Upper lobe of right lung (tissue), 1 donor: ENCODE measurements around the gene SESTD1. TPM values are rescaled to one million over a fixed set of nuclear protein-coding genes. Genes with fewer than 3 reads are reported as not detected.

Source experiments
- ATAC-seq: fragments of 200-7000 bp; cut with Tn5 transposase; one replicate; pipeline ENCODE4 v1.9.1; 2020; ENCODE audit warnings: mild to moderate bottlenecking, moderate library complexity
- DNase-seq: peaks from one replicate; pipeline ENCODE4 v3.0.0-alpha.2; 2020
- H3K27ac ChIP-seq: fragments of 200-600 bp; one replicate; pipeline ENCODE4 v1.8.0; 2022
- H3K27me3 ChIP-seq: fragments of 200-600 bp; one replicate; pipeline ENCODE4 v1.8.0; 2022; ENCODE audit warnings: mild to moderate bottlenecking
- H3K36me3 ChIP-seq: fragments of 200-600 bp; one replicate; pipeline ENCODE4 v1.8.0; 2022
- H3K4me1 ChIP-seq: fragments of 200-600 bp; one replicate; pipeline ENCODE4 v1.8.0; 2022
- H3K4me3 ChIP-seq: fragments of 200-600 bp; one replicate; pipeline ENCODE4 v1.8.0; 2022; ENCODE audit warnings: mild to moderate bottlenecking
- H3K9me3 ChIP-seq: fragments of 200-600 bp; one replicate; pipeline ENCODE4 v1.8.0; 2022
- intact Hi-C: fragments of 100-400 bp; cut with DNase I; formaldehyde crosslinking; loops from one replicate; pipeline ENCODE4 v1.11.0; 2022
- total RNA-seq: library from RNA; stranded (reverse); fragmentation: NEBNext Ultra II Directional; extraction: Animal tissue kit (Norgen Biotek cat#: 25700); gene quantifications from one replicate; pipeline ENCODE4 v1.2.1, GENCODE V29; 2021
- TF ChIP-seq, protein P1 (sequence below): fragments of 200-600 bp; IDR thresholded peaks from one replicate; pipeline ENCODE4 v1.8.0; 2022; ENCODE audit warnings: antibody characterized with exemption
- donor health status: DM: no; HTN: yes; CAD: no; lungs with severe emphysema.

The SESTD1 gene
- total RNA-seq, 1 donor from 2014 or later, result 107 TPM

DNA sequence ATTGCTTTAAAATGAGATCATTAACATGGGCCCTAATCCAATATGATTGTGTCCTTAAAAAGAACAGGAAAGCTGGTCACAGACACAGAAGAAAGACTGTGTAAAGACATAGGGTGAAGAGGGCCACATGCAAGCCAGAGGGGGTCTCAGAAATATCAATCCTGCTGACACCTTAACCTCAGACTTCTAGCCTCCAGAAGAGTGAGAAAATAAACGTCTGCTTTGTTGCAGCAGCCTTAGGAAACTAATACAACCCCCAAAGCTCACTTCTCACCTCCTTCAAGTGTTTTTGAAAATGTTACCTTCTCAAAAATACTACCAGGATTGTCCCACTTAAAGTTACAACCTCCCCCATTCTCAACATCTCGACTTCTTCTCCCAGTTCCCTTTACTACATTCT, 39.8 kb upstream of the SESTD1 start:
- no peaks in the 10 kb centered on the region for H3K36me3 ChIP-seq
- ATAC-seq (no peak), DNase-seq (no peak)
- TF ChIP-seq, protein P1, sequence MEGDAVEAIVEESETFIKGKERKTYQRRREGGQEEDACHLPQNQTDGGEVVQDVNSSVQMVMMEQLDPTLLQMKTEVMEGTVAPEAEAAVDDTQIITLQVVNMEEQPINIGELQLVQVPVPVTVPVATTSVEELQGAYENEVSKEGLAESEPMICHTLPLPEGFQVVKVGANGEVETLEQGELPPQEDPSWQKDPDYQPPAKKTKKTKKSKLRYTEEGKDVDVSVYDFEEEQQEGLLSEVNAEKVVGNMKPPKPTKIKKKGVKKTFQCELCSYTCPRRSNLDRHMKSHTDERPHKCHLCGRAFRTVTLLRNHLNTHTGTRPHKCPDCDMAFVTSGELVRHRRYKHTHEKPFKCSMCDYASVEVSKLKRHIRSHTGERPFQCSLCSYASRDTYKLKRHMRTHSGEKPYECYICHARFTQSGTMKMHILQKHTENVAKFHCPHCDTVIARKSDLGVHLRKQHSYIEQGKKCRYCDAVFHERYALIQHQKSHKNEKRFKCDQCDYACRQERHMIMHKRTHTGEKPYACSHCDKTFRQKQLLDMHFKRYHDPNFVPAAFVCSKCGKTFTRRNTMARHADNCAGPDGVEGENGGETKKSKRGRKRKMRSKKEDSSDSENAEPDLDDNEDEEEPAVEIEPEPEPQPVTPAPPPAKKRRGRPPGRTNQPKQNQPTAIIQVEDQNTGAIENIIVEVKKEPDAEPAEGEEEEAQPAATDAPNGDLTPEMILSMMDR, result no peak
- intact Hi-C loops, result no loop called here
- no peak overlapping the region for H3K4me3 ChIP-seq
- no peaks in the 10 kb centered on the region for H3K4me1 ChIP-seq
- no peaks in the 10 kb centered on the region for H3K9me3 ChIP-seq
- H3K27me3 ChIP-seq, result no peaks in the 10 kb centered on the region
- H3K27ac ChIP-seq, result no peak overlapping the region

DNA sequence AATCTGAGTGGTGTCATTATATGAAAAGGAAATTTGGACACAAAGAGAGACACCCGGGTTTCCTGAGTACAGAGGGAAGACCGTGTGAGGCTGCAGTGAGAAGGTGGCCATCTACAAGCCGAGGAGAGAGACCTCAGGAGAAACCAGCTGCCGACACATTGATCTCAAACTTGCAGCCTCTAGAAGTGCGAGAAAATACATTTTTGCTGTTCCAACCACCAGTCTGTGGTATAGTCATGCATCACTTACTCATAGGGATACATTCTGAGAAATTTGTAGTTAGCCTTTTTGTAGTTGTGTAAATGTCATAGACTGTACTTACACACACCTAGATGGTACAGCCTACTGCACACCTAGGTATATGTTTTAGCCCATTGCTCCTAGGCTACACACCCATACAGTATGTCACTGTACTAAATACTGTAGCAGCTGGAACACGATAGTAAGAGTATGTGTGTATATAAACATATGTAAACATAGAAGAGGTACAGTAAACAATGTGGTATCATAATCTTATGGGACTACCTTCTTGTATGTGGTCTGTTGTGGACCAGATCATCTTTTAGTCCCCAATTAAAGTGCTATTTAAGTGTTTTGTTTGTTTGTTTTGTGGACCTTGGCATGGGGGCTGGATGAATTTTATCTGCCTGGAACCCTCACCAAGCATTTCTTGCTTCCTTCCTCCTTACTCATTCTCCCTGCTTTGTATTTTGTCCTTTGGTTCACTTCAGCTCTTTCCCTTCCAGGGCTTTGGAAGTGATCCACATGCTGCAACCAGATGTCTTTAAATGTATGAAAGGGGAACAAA, 38.3 kb upstream of the SESTD1 start:
- intact Hi-C loops, result no loop called here
- Histone ChIP-seq H3K27ac (no peak overlapping the region), H3K36me3 (no peaks in the 10 kb centered on the region), H3K27me3 (no peaks in the 10 kb centered on the region), H3K9me3 (no peaks in the 10 kb centered on the region), H3K4me3 (no peak overlapping the region), H3K4me1 (no peaks in the 10 kb centered on the region)
- TF ChIP-seq, protein P1, result no peak
- DNase-seq (no peak), ATAC-seq (no peak)

DNA sequence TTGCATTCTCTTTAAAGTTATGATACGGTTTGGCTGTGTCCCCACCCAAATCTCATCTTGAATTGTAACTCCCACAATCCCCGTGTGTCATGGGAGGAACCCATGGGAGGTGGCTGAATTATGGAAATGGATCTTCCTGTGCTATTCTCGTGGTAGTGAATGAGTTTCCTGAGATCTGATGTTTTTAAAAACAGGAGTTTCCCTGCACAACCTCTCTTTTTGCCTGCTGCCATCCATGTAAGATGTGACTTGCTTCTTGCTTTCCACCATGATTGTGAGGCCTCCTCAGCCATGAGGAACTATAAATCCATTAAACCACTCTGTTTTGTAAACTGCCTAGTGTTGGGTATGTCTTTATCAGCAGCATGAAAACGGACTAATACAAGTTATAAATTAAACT, 37.5 kb upstream of the SESTD1 start:
- Histone ChIP-seq H3K27ac (no peak overlapping the region), H3K4me3 (no peak overlapping the region), H3K36me3 (no peaks in the 10 kb centered on the region), H3K27me3 (no peaks in the 10 kb centered on the region), H3K9me3 (no peaks in the 10 kb centered on the region), H3K4me1 (no peaks in the 10 kb centered on the region)
- TF ChIP-seq, protein P1, result no peak
- ATAC-seq (no peak), DNase-seq (no peak)
- intact Hi-C loops, result no loop called here

DNA sequence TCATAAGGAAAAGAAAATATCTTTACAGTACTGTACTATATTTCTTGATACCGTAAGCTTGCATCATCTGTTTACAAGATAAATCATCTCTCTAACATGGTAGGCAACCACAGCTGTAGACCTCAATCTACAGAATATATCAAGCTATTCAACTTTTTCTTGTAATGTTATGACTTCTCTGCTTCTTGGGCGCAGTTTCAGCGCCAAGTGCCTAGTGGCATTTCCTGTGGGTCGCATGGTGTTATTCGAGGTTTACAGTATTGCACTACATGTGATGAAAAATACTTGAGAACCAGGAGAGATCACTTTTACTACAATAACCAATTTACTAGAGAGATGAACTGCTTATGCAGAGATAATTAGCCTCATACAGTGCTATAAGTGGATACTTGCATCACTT, 34.0 kb upstream of the SESTD1 start:
- intact Hi-C loops, result no loop called here
- no peaks in the 10 kb centered on the region for H3K27me3 ChIP-seq
- TF ChIP-seq, protein P1, result no peak

DNA sequence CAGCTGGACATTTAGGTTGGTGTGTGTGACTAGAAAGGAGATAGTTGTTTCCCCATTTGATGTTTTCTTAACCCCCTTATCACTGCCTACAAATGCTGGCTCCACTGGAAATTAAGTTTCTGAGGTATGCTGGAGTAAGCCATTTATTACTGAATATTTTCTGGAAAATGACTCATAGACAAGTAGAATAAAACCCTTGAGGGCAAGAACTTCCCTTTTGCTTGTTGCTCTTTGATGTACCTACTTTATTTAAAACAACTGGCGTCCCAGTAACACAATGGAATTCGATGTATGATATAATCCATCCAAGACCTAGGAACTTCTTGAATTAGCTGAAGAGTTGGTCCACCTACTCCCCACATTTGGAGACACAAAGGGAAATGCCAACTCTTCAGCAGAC, 33.3 kb upstream of the SESTD1 start:
- Histone ChIP-seq H3K4me1 (no peaks in the 10 kb centered on the region), H3K36me3 (no peaks in the 10 kb centered on the region), H3K4me3 (no peak overlapping the region), H3K27ac (no peak overlapping the region), H3K27me3 (no peaks in the 10 kb centered on the region), H3K9me3 (no peaks in the 10 kb centered on the region)
- DNase-seq, result no peak
- intact Hi-C loops, result no loop called here
- TF ChIP-seq, protein P1, result no peak
- no peak for ATAC-seq

More for the DNA sequence above, 34.0 kb upstream of the SESTD1 start:
- Histone ChIP-seq H3K4me3 (no peak overlapping the region), H3K27ac (no peak overlapping the region), H3K36me3 (no peaks in the 10 kb centered on the region), H3K4me1 (no peaks in the 10 kb centered on the region), H3K9me3 (no peaks in the 10 kb centered on the region)
- DNase-seq (no peak), ATAC-seq (no peak)
